Stimulated activated CD4-positive, alpha-beta T cell treated with anti-CD3 and anti-CD28 coated beads, Interleukin-2, amount 100 ng/mL, for 4 hours (primary cell): ENCODE measurements around the gene SLC2A1.

Experiments used
- DNase-seq: peaks from one replicate; pipeline ENCODE4 v3.0.0-alpha.2; 2020; ENCODE audit warnings: low read depth

The SLC2A1 gene

GRCh38 chr1:42960122-42960390 lies 1.4 kb upstream of the SLC2A1 start:
- DNase-seq = no peak

GRCh38 chr1:42957880-42958487 lies 684 bp downstream of the SLC2A1 start:
- peak; percentile 67 for DNase-seq

- no peak for DNase-seq
Measured at GRCh38 chr1:42957229-42957879, 1.3 kb downstream of the SLC2A1 start.

GRCh38 chr1:42956739-42957138 lies 1.9 kb downstream of the SLC2A1 start:
- no peak for DNase-seq

- DNase-seq = no peak
Measured at GRCh38 chr1:42955311-42956063, 3.2 kb downstream of the SLC2A1 start.

- no peak for DNase-seq
Measured at GRCh38 chr1:42953182-42954180, 5.2 kb downstream of the SLC2A1 start.

- no peak for DNase-seq
Measured at GRCh38 chr1:42952303-42953001, 6.2 kb downstream of the SLC2A1 start.

GRCh38 chr1:42951588-42951987 lies 7.1 kb downstream of the SLC2A1 start:
- no peak for DNase-seq

- DNase-seq = no peak
Measured at GRCh38 chr1:42950116-42950481, 8.6 kb downstream of the SLC2A1 start.

- DNase-seq = no peak
Measured at GRCh38 chr1:42949312-42950115, 9.2 kb downstream of the SLC2A1 start.

- no peak for DNase-seq
Measured at GRCh38 chr1:42947965-42948732, 10.5 kb downstream of the SLC2A1 start.

GRCh38 chr1:42947117-42947516 lies 11.6 kb downstream of the SLC2A1 start:
- DNase-seq = no peak

- DNase-seq = no peak
Measured at GRCh38 chr1:42946120-42946898, 12.4 kb downstream of the SLC2A1 start.

GRCh38 chr1:42945164-42945563 lies 13.5 kb downstream of the SLC2A1 start:
- DNase-seq = no peak

- DNase-seq = no peak
Measured at GRCh38 chr1:42944246-42944928, 14.3 kb downstream of the SLC2A1 start.

GRCh38 chr1:42943728-42944127 lies 14.9 kb downstream of the SLC2A1 start:
- no peak for DNase-seq

- no peak for DNase-seq
Measured at GRCh38 chr1:42943166-42943565, 15.5 kb downstream of the SLC2A1 start.

- no peak for DNase-seq
Measured at GRCh38 chr1:42942444-42942843, 16.2 kb downstream of the SLC2A1 start.
